IMR-90 (cell line): Measurements from ENCODE around the gene ZNF532. TPM values are rescaled to one million over a fixed set of nuclear protein-coding genes. Genes with fewer than 3 reads are reported as not detected.

ENCODE experiments used
- ATAC-seq: fragments of 200-7000 bp; cut with Tn5 transposase; 2 replicates; pipeline ENCODE4 v1.9.1; 2020; ENCODE audit warnings: low read depth, mild to moderate bottlenecking, moderate library complexity
- BruUV-seq: library from RNA; stranded (reverse); fragments of 400-500 nt; replicated peaks from 2 replicates; lab custom pipeline; 2021; lab: Mats Ljungman, UMichigan
- CTCF ChIA-PET: fragments of 300-600 bp; formaldehyde crosslinking; extraction: SDS; loops from one replicate; lab custom pipeline; 2021; ENCODE audit warnings: antibody characterized with exemption; lab: Yijun Ruan, JAX
- POLR2A ChIA-PET: fragments of 300-600 bp; sonication (Branson Sonifier 250); formaldehyde crosslinking; loops from one replicate; lab custom pipeline; 2022; ENCODE audit warnings: antibody characterized with exemption; ENCODE audit not compliant: unreplicated experiment; lab: Charles Lee
- DNase-seq: peaks from one replicate; pipeline ENCODE4 v3.0.0; 2013
- H2AFZ ChIP-seq: replicated peaks from 2 replicates; pipeline ENCODE3; 2013; ENCODE audit warnings: low read length, mild to moderate bottlenecking; ENCODE audit not compliant: poor library complexity
- H2AK5ac ChIP-seq: 2 replicates; pipeline ENCODE4 v1.6.1; 2013; ENCODE audit warnings: low read depth, low read length, inconsistent platforms
- H2AK9ac ChIP-seq: replicated peaks from 2 replicates; pipeline ENCODE3; 2013; ENCODE audit warnings: mild to moderate bottlenecking, low read depth, low read length, moderate library complexity; ENCODE audit not compliant: poor library complexity
- H2BK120ac ChIP-seq: 2 replicates; pipeline ENCODE4 v1.6.1; 2013; ENCODE audit warnings: low read depth, low read length, inconsistent platforms
- H2BK15ac ChIP-seq: 3 replicates; pipeline ENCODE4 v1.6.1; 2013; ENCODE audit warnings: low read depth, low read length, inconsistent platforms
- H2BK20ac ChIP-seq: 2 replicates; pipeline ENCODE4 v1.6.1; 2013; ENCODE audit warnings: low read depth, mild to moderate bottlenecking, inconsistent platforms, low read length, moderate library complexity
- H2BK5ac ChIP-seq: 2 replicates; pipeline ENCODE4 v1.6.1; 2013; ENCODE audit warnings: mild to moderate bottlenecking, low read depth, low read length, inconsistent platforms; ENCODE audit not compliant: poor library complexity, severe bottlenecking
- H3K14ac ChIP-seq: replicated peaks from 2 replicates; pipeline ENCODE4 v1.6.1; 2013; ENCODE audit warnings: low read depth, low read length, inconsistent platforms
- H3K18ac ChIP-seq: 2 replicates; pipeline ENCODE4 v1.6.1; 2013; ENCODE audit warnings: low read depth, low read length, control low read depth
- H3K23ac ChIP-seq: 2 replicates; pipeline ENCODE4 v1.6.1; 2013; ENCODE audit warnings: low read depth, low read length, inconsistent platforms
- H3K27ac ChIP-seq: 2 replicates; pipeline ENCODE4 v1.5.1; 2013; ENCODE audit warnings: mild to moderate bottlenecking, control low read depth, low read length; ENCODE audit not compliant: insufficient read depth
- H3K27me3 ChIP-seq: 2 replicates; pipeline ENCODE4 v1.6.1; 2013; ENCODE audit warnings: low read length; ENCODE audit not compliant: control insufficient read depth, insufficient read depth
- H3K36me3 ChIP-seq: 2 replicates; pipeline ENCODE4 v1.6.1; 2013; ENCODE audit warnings: low read length, mixed read lengths; ENCODE audit not compliant: control insufficient read depth, insufficient read depth
- H3K4ac ChIP-seq: 2 replicates; pipeline ENCODE4 v1.6.1; 2013; ENCODE audit warnings: low read depth, low read length, inconsistent platforms
- H3K4me1 ChIP-seq: 2 replicates; pipeline ENCODE4 v1.6.1; 2013; ENCODE audit warnings: low read length, mixed read lengths; ENCODE audit not compliant: control insufficient read depth, insufficient read depth
- H3K4me2 ChIP-seq: 2 replicates; pipeline ENCODE4 v1.6.1; 2013; ENCODE audit warnings: low read depth, mild to moderate bottlenecking, control low read depth, low read length, moderate library complexity
- H3K4me3 ChIP-seq: 2 replicates; pipeline ENCODE4 v1.5.1; 2013; ENCODE audit warnings: low read depth, mild to moderate bottlenecking, control low read depth, low read length, moderate library complexity; ENCODE audit not compliant: insufficient read depth
- H3K56ac ChIP-seq: 2 replicates; pipeline ENCODE4 v1.6.1; 2013; ENCODE audit warnings: low read length, inconsistent platforms; ENCODE audit not compliant: insufficient read depth; ENCODE audit errors: extremely low read depth
- H3K79me1 ChIP-seq, 2 experiments: 2 replicates each; pipeline ENCODE4 v1.6.1; 2013; ENCODE audit warnings: low read length in 2 of 2, inconsistent platforms in 1 of 2, low read depth in 1 of 2
- H3K9ac ChIP-seq: 2 replicates; pipeline ENCODE4 v1.6.1; 2013; ENCODE audit warnings: low read depth, low read length, control low read depth
- H3K9me1 ChIP-seq: 2 replicates; pipeline ENCODE4 v1.6.1; 2013; ENCODE audit warnings: low read length, inconsistent platforms; ENCODE audit not compliant: insufficient read depth
- H3K9me3 ChIP-seq: 2 replicates; pipeline ENCODE4 v1.6.1; 2013; ENCODE audit warnings: low read length; ENCODE audit not compliant: control insufficient read depth, insufficient read depth
- H4K20me1 ChIP-seq: 2 replicates; pipeline ENCODE4 v1.6.1; 2013; ENCODE audit warnings: low read length, inconsistent platforms; ENCODE audit not compliant: insufficient read depth
- H4K5ac ChIP-seq: 2 replicates; pipeline ENCODE4 v1.6.1; 2013; ENCODE audit warnings: mild to moderate bottlenecking, low read depth, low read length, control low read depth
- H4K8ac ChIP-seq, 2 experiments: 2 replicates each; pipeline ENCODE4 v1.6.1; 2013; ENCODE audit warnings: low read depth in 2 of 2, low read length in 2 of 2, control low read depth in 1 of 2, inconsistent platforms in 1 of 2
- H4K91ac ChIP-seq: 2 replicates; pipeline ENCODE4 v1.6.1; 2013; ENCODE audit warnings: low read depth, low read length, inconsistent platforms; ENCODE audit not compliant: insufficient read depth
- CEBPB ChIP-seq: IDR thresholded peaks from 2 replicates; pipeline ENCODE4 v1.6.1; 2012; ENCODE audit warnings: low read depth, low read length, improper control_type of control experiment
- CHD1 ChIP-seq: IDR thresholded peaks from 2 replicates; pipeline ENCODE4 v1.6.1; 2012; ENCODE audit warnings: low read depth, low read length, improper control_type of control experiment
- NFE2L2 ChIP-seq: fragments of 150-350 bp; IDR thresholded peaks from 2 replicates; pipeline ENCODE4 v1.6.1; 2016; ENCODE audit warnings: low read depth, mild to moderate bottlenecking, low read length
- RAD21 ChIP-seq: IDR thresholded peaks from 2 replicates; pipeline ENCODE4 v1.6.1; 2012; ENCODE audit warnings: low read length, improper control_type of control experiment
- RFX5 ChIP-seq: IDR thresholded peaks from 2 replicates; pipeline ENCODE4 v1.8.0; 2012; ENCODE audit warnings: low read depth, mild to moderate bottlenecking, low read length, moderate library complexity
- SMC3 ChIP-seq: fragments of 150-350 bp; IDR thresholded peaks from 2 replicates; pipeline ENCODE4 v1.6.1; 2016; ENCODE audit warnings: low read depth, mild to moderate bottlenecking, antibody characterized with exemption, low read length, moderate library complexity
- WGBS, 2 experiments: methylation state at CpG; one replicate each; pipeline versions ENCODE4 v1.1.5 to v1.1.7; 2013; ENCODE audit warnings: missing lambda C conversion rate in 2 of 2; ENCODE audit not compliant: insufficient read length in 1 of 2; ENCODE audit errors: extremely low coverage in 2 of 2; 5-methylcytosine and 5-hydroxymethylcytosine counted together
- dilution Hi-C: fragments of 300-500 bp; cut with HindIII; formaldehyde crosslinking; loops from one replicate; pipeline ENCODE4 v1.14.3; 2018; ENCODE audit warnings: low sequenced_read_pairs; ENCODE audit not compliant: unreplicated experiment
- in situ Hi-C: fragments of 300-500 bp; cut with MboI; formaldehyde crosslinking; loops from 3 replicates; pipeline ENCODE4 v1.14.3; 2019; ENCODE audit warnings: low sequenced_read_pairs, inconsistent platforms, mixed read lengths
- intact Hi-C: fragments of 100-400 bp; cut with micrococcal nuclease; formaldehyde crosslinking; loops from 2 replicates; pipeline ENCODE4 v1.10.0; 2022
- polyA plus RNA-seq, 3 experiments: library from polyadenylated mRNA; depleted of rRNA; stranded (reverse); fragments of >200 nt; gene quantifications; 2 replicates each; pipeline ENCODE4 v1.2.3, GENCODE V29; 2012; ENCODE audit warnings: low replicate concordance in 1 of 3
- total RNA-seq: library from RNA; depleted of rRNA; stranded (reverse); fragments of >200 nt; gene quantifications from 2 replicates; pipeline ENCODE4 v1.2.3, GENCODE V29; 2012

The ZNF532 gene
- total and polyA plus RNA-seq, 2 of the 4 experiments (the other 2 are of a cell fraction), result 29.9 to 45.8 TPM

GRCh38 chr18:58895385-58895784, 30.7 kb downstream of the ZNF532 start:
- Histone ChIP-seq H4K20me1 (peaks cover 8% of the 10 kb centered on the region; the same call in 1 of the 2 replicates), H2AK9ac (no peak overlapping the region), H3K36me3 (peaks cover 6% of the 10 kb centered on the region), H3K79me1 (peaks cover 44 to 83% of the 10 kb centered on the region in 2 experiments), H3K4me1 (peaks cover 7% of the 10 kb centered on the region), H2BK120ac (no peak overlapping the region), H3K18ac (no peak overlapping the region), H4K91ac (no peak overlapping the region), H3K27ac (no peak overlapping the region), H4K5ac (no peak overlapping the region), H4K8ac (no peak overlapping the region), H3K9me3 (no peaks in the 10 kb centered on the region), H3K4me3 (no peak overlapping the region), H3K27me3 (no peaks in the 10 kb centered on the region), H3K9me1 (peaks cover 13% of the 10 kb centered on the region; the same call in 1 of the 2 replicates), H2AK5ac (no peak overlapping the region), H2BK5ac (no peak overlapping the region), H2AFZ (no peak overlapping the region), H3K14ac (no peak overlapping the region), H2BK20ac (no peak overlapping the region), H3K9ac (no peak overlapping the region), H3K4me2 (no peak overlapping the region), H3K4ac (no peak overlapping the region), H3K23ac (no peak overlapping the region), H2BK15ac (no peak overlapping the region), H3K56ac (no peak overlapping the region)
- intact Hi-C loops, result no loop called here
- BruUV-seq, result no TSS peak
- CTCF ChIA-PET, result no interaction called here
- in situ Hi-C loops, result no loop called here
- dilution Hi-C loops, result no loop called here
- no CpG with 5 or more reads among the region's 6 CpGs for WGBS, 2 experiments
- TF ChIP-seq SMC3 (no peak), RAD21 (no peak), RFX5 (no peak), CHD1 (no peak), NFE2L2 (no peak), CEBPB (no peak)
- POLR2A ChIA-PET, result no interaction called here
- no peak for ATAC-seq
- DNase-seq, result no peak
